Kidney tubule cell (primary cell): ENCODE data around the gene LMX1A.

Experiments
- DNase-seq: peaks from one replicate; pipeline ENCODE4 v3.0.0-alpha.2; 2018; ENCODE audit warnings: low spot score

LMX1A gene

DNA sequence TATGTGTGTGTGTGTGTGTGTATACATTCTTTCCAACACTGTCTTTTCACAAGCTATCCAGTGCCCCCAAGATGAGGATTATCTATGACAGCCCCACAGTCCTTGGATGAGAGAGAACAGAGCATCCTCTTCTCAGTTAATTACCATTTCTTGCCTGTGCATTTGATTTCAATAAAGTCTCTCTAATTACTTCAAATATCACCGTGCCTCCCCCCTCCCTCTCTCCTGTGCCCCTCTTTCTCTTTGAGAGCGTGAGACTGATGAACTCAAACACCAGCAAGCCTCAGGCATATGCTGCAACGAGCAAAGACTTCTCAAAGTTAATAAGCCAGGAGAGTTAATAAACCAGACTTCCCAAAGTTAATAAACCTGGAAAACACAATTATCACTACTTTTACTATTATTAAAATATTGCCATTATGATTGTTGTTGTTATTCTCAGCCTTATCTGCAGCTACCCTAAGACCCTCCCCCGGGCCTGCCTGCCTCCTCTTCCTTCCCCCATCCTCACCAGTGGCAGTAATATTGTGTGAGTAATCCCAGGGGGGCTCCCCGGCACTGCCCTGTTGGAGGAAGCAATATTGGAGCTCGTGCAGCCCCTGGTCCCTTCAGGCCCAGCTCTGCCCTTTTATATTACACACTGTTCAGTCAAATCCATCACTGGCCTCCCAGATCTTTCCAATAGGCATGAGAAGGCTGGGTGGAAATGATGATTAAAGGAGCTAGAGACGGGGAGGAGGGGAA is 30.9 kb downstream of the LMX1A start:
- DNase-seq = no peak

DNA sequence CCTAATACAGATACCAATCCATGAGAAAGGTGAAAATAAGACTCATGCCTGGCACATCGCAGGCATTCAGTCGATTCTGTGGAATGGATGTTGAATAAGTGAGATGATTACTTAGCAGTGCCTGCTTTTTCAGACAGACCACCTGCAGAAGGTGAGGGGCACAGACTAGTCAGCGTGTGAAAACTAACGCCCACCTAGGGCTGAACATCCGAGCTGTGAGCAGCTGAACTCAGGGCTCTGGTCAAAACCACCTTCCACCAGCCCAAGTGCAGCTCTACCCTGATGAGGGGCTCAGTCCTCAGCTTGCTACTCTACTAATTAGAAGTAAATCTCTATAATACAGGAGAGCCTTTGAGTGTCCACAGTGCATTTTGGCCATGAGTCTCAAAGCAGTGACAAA is 32.5 kb downstream of the LMX1A start:
- no peak for DNase-seq

DNA sequence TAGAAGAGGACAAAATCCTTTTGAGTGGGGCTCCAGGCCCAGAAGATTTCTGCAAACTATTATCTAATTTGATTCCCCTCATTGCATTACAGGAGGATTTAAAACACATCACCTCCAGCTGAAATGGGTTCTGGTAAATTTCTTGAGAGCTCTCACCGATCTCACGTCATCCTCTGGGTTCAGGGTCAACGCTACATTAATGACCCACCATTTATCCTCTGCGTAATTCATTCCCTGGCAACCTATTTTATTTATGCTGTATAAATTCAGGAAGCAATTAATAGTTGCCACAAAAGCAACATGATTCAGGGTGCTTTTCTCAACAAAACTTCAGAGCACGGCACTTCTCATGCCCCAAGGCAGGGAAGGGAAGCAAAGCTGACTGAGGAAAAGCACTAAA is 38.9 kb downstream of the LMX1A start:
- DNase-seq = no peak

DNA sequence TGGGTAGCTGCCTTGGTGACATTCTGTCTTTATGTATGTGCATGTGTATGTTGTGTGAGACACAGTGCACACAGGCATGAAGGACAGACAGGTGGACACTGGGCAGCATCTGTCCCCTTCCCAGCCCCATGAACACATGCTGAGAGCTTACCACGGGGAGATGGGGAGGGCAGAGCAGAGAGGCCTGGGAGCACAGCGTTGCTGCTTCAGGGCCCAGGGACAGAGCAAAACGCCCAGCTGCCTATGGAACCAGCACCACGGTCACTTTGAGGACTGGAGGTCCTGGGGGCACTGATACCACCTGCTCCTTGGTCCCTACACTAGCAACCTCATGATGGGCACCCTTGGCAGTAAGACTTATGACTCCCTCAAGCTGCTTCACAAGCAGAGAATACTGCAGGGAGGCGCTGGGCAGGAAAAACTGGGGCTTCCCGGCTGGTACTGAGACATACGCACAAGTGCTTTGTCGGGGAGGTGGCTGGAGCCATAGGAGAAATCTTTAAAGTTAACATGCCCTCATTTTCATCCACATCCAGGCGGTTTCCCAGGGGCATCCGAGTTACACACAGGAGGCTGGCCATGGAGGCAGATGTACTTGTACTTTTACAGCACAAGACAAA is 40.3 kb downstream of the LMX1A start:
- DNase-seq = no peak

DNA sequence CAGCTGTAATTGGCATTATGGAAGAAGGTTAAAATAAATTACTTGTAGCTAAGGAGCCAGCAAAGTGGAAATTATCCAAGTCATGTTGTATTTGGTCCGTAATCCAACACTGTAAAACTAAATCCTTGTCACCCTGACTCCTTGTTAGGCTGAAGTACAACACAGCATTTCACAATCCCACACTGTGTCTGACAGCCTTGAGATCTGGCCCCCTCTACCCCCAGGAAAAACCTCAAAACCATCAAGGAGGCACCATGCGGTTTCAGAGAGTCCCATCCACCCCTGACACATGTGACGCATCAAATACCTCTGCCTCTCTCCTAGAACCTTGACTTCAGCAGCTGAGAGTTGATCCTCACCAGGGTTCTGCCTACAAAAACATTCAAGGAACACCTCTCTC is 41.0 kb downstream of the LMX1A start:
- no peak for DNase-seq

DNA sequence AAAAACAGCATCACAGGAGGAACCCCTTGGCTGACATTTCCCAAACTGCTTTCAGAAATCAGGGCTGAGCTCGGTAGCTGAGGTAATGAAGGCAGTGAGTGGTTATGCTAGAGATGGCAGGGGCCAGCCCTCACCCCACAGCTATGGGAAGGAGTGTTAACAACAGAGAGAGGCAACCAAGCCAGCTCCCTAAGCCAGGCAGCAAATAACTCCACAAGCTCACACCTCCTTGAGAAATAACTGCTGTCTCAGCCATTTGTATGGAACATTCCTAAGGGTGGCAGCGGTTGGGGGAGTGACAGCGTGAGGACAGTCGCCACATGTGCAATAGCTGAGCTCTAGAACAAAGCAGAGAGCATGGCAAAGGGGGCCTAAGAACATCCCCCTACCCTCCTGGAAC is 42.6 kb downstream of the LMX1A start:
- no peak for DNase-seq

DNA sequence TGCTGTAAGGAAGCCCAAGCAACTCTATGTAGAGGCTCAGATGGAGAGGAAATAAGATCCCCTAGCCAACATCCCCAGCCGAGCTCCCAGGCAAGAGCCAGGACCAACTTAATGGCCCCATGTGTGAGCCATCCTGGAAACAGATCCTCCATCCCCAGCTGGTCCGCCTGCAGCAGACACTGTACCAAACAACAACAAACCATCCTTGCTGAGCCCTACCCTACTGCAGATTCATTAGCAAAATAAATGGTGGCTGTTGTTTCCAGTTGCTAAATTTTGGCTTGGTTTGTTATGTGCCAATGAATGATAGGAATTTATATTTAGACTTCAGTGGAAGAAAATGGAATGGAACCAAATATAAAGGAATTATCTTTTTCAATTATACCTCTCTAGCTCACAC is 43.9 kb downstream of the LMX1A start:
- no peak for DNase-seq

DNA sequence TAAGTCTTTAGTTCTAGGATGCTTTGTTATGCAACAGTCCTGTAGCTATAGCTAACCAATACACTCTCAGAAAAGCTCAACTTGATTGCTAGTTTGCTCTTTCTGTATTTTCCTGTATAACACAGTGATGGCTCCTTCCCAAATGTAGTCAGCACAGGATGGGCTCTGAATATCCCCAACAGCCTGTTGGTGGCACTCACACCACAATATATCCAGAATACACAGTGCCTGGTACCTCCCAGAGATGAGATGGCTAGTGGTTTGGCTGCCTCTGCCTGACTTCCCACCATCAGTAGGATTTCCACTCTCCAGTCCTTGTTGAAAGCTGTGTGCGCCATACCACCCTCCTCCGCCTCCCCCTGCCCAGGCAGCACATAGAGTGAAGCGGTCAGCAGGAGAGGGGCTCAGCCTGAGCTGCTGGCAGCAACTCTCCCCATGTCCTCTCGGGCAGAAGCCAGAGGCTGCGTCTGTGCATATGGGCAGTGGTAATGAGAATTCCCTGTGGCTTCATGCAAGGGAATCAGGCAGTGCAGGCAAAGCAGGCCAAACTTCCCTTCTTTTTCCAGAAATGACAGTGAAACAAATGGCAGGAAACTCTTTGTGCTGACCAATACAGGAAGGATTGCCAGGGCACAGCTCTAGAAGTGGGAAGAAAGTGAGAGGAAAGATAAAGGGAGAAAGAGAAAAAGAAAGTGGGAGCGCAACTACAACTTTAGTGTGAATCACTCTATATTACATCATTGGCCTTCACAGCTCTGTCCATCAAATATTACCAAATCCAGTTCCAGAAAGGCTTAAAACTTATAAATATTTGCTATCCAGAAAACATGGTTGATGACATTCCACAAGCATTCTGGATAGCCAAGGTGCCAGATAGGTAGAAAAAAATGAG is 49.7 kb downstream of the LMX1A start:
- DNase-seq = no peak

DNA sequence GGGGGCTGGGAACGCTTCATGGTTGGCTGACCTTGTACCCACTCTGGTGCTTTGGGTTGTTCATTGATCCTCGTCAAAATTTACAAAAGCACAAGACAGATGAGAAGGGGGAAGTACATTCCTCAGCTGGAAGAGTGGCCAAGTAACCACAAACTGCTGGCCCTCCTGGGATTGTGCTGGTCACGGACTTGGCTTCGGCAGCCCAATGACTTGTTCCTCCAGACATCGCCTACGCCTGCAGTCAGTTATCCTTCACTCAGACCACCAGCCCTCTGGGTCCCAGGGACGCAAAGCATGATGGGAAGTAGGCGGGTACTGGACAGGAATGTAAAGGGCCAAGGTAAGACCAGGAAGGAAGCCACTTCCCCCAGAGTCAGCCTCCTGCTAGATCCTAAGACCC is 53.1 kb downstream of the LMX1A start:
- no peak for DNase-seq

DNA sequence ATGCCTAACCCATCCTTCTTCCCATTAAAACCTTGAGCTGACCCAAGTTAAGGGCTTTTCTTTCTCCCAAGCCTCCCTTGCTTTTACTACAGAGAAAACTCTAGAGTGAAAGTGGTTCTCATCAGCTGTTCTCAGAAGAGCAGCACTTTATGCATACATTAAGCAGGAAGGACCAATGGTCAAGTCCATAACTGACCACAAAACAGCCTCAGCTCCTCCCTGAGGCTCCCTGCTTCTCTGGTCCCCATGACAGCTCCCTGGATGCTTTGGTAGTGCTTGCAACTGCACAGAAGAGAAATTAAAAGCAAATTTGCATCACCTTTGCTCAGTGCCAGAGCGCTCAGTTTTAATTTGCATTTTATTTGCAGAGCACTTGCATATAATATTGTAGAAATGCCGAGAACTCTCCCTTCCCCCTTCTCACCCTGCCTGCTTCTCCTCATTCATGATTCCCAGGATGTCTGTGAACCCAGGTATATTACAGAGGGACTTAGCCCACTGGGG is 56.1 kb downstream of the LMX1A start:
- DNase-seq = no peak

DNA sequence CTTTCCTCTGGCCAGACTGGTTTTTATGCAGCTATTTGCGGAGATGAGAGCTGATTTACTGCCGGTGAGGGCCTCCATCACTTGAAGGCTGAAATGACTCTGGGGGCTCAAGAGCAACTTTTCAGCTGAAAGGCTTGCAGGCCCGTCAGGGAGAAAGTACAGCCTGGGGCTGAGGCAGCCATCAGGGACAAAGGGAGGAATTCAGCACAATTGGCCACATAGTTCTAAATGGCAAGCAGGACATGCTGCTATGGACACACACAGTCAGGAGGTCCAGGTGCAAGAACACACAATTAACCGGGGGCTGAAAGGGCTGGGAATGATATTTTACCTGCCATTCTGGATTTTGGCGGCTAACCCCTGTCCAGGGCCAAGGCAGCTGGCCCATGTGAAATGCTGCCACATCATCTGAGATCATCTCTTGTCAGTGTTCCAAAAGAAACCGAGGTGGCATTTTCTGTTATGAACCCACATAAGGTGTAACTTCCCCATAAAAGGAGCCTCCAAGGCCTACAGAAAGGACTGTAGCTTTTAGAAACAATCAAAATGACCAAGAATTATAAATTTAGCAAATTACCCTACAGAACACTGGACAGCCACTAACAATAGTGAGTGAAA is 58.2 kb downstream of the LMX1A start:
- DNase-seq = no peak

DNA sequence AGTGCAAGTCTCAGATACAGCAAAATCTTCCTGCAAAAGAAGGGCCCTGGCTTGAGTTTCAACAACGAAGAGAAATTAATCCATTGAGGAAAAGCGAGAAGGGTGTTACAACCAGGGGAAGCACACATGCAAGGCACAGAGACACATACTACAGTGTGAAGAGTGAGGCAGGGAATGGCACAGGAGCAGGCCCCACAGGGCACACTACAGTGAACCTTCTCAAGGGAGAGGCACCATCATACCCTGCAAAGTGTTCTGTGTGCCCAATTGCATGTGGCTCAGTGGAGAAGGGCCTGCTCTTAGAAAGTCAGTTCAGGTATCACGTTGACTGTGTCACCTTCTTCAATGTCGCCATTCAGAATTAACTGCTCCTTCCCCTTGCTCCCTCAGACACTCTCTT is 60.3 kb downstream of the LMX1A start:
- DNase-seq = no peak

DNA sequence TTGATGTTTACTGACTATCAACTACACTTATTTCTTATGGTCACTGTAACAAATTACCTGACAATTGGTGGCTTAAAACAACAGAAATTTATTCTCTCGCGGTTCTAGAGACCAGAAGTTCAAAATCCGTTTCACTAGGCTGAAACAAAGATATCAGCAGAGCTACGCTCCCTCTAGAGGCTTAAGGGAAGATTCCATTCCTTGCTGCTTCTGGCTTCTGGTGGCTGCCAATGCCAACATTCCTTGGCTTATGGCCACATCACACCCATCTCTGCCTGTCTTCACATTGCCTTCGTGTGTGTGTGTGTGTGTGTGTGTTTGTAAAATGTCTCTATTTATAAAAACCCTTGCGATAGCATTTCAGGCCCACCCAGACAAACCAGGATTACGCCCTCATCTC is 66.4 kb downstream of the LMX1A start:
- DNase-seq = no peak

DNA sequence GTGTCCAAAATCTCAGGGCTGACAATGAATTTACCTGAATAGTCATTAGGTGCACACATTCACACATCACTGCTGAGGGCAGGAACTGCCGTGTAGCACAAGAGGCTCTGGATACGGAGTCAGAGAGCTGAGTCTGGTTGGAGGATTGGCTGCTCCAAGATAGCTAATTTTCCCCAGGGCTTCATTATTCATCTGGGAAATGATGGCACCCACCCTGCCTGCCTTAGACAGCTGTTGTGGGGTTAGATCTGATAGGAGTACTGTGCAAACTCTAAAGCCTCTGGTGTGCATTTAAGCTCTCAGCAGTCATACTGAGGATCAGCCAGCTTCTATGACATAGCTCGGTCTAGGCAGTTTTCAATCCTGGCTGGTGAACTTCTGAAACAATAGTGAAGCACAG is 67.0 kb downstream of the LMX1A start:
- no peak for DNase-seq

DNA sequence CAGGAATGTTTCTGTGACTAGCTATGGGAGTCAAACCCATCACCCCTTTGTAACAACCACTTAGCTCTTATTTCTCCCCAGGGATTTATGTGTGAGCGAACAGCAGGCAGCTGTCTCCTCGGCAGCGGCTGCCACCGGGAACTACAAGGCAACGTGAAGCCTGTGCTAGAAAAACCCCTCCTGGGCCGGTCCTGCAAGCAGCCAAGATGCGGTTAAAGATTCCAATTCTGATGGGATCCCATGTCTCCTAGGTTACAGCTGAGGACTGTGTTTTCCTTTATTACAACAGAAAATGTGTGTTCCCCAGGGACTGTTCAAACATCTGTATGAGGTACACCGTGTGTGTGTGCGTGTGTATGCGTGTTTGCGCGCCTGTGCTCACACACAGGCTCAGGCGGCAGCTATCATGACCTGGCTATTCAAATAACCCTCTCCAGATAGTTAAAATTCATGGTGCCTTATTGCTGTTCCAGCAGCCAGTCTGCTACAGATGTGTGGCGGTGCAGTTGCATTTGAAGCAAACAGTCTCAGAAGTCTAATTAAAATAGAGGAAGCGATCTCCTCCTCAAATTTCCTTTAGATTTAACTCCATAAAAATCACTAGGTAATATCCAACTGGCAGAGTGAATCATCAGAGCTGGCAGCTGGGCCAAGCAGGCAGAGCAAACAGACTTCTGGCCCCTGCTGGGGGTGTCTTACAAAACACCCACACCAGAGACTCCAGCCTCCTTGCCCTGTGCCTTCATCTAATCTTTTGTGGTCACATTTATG is 68.0 kb downstream of the LMX1A start:
- DNase-seq = peak; percentile 48

DNA sequence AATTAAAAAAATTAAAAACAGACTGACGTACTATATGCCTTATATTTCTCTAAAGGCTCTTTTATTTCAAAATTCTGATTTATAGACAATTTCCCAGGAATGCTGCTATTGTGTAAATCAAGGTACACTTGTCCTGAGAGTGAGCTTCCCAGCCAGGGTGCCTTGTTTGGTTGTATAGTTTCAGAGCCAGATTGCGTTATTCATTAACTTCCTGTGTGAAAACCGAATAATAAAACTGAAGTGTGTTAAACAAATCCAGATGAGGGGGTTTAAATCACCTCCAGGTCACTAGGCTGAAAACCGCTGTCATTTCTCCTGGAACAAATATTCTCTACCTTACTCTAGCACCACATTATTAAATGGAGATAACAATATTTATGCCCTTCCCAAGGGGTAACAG is 68.7 kb downstream of the LMX1A start:
- DNase-seq = peak; percentile 4

DNA sequence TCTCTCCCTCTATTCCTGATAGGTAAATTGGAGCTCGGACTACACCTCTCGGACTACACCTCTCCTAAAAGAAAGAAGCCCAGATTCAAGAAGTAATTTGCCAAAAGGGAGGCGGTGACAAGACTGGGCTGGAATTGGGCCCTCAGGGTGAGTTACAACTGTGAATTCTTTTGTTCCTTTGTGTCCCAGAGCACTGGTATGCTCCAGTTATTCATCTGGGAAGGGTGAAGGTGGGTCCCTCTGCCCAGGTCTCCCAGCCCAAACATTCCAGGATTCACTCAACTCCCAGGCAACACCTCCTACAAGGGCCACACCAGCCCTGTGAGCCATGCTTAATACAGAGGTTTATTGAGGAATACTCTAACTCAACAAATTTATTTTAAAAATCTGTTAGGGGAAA is 69.2 kb downstream of the LMX1A start:
- DNase-seq = no peak

DNA sequence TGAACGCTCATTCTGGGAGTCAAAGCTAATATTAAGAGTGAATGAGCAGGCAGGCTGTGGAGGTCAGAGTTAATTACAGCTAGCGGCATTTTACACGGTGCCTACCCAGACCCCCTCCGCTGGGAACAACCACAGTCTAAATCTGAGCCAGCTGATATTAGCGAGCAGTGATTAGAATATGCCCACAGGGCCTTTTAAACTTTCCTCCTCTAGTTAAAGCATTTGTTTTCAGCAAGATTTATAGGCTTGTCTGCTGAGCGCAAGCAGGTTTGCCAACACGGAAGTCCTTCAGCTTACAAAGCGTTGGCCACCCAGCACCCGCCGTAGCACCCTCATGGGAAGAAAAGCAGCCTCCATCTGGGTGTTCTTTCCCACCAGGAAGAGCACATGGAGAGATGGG is 72.1 kb downstream of the LMX1A start:
- no peak for DNase-seq

DNA sequence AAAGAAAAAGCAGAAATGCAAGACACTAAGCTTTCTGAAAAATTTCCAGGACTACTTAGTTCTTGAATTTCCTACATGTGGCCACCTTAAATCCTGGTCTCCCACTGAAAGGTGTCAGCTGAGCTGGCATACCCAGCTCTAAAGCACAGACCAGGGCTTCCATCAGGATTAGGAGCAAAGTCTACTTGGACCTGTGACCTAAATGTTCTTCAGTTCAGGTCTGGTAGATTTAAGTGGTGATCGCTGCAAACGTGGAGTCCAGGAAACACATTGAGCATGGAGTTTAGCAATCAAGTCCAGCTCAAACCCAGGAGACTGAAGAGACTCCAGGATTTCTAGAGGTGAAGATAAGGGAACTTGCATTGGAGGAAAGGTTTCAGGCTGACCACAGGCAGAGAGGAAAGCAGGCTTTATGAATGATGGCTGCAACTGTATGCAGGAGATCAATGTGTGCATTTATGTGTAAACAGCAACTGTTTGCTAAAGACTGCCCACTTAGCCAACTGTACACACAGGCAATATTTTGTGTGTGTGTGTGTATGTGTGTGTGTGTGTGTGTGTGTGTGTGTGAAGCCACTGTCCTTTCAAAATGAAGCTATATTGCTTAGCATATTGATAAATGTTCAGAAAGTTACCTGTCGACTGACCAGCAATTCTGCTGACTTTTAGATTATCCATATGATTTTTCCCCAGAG is 75.2 kb downstream of the LMX1A start:
- no peak for DNase-seq

DNA sequence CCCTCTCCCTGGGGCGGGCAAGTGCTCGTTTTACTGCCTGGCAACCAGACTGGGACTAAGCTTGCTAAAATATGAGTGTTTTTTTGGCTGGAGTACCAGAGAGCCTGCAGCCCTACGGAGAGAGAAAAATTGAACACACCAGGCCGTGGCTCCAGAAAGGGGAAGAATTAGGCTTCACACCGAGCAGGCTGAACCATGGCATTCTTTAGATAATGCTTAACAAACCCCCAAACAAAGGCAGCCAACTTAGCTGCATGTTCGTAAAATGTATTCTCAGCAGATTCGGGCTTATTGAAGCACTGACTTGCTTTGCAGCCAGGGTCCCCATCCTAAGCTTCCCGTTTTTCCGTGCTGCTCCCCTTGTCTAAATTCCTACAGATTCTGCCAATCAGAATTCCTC is 76.6 kb downstream of the LMX1A start:
- no peak for DNase-seq

DNA sequence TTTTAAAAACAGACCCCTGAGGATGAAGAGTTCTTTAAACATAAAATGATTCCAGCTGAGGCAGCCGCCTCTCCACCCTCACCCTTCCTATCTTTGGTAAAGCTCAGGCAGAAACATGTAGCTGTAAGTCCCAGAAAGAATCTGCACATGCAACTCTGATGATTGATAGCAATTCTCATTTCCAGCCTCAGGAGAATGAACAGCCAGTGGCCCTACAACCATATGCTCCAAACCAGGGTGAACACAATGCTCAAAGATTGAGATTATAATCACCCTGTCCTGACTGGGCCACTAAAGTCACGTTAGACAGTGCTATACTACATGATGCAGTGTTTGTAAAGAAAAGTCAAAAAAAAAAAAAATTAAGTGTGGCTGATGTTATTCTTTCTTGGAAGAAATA is 80.2 kb downstream of the LMX1A start:
- no peak for DNase-seq
